Activated CD4-positive, alpha-beta T cell treated with anti-CD3 and anti-CD28 coated beads, Interleukin-2, amount 10 ng/mL, durations not matched to agents 7 days and 5 days (primary cell): ENCODE results near the gene CHAD. TPM values are rescaled to one million over a fixed set of nuclear protein-coding genes. Genes with fewer than 3 reads are reported as not detected.
A peak's percentile ranks its signal among the peaks of the same experiment; 100 is the strongest.

Source experiments
- CTCF ChIA-PET: fragments of 350-600 bp; sonication (Branson Sonifier 250); formaldehyde crosslinking; loops from one replicate; lab custom pipeline; 2021; ENCODE audit warnings: antibody characterized with exemption; lab: Charles Lee
- POLR2A ChIA-PET: fragments of 350-600 bp; sonication (Branson Sonifier 250); formaldehyde crosslinking; loops from one replicate; lab custom pipeline; 2021; ENCODE audit warnings: antibody characterized with exemption; lab: Charles Lee
- DNase-seq: peaks from one replicate; pipeline ENCODE4 v3.0.0-alpha.2; 2020
- H3K27ac Mint-ChIP-seq: one replicate; pipeline ENCODE4 v1.8.0; 2021; ENCODE audit warnings: mild to moderate bottlenecking, moderate library complexity, mixed read lengths
- H3K27me3 Mint-ChIP-seq: one replicate; pipeline ENCODE4 v1.8.0; 2021; ENCODE audit warnings: mixed read lengths
- H3K36me3 Mint-ChIP-seq: one replicate; pipeline ENCODE4 v1.8.0; 2021; ENCODE audit warnings: low read depth, mixed read lengths
- H3K4me1 Mint-ChIP-seq: one replicate; pipeline ENCODE4 v1.8.0; 2021; ENCODE audit warnings: mixed read lengths
- H3K4me3 Mint-ChIP-seq: one replicate; pipeline ENCODE4 v1.8.0; 2021; ENCODE audit warnings: mild to moderate bottlenecking, moderate library complexity, mixed read lengths
- H3K9me3 Mint-ChIP-seq: one replicate; pipeline ENCODE4 v1.8.0; 2021; ENCODE audit warnings: mixed read lengths
- total RNA-seq, 2 experiments: library from RNA; stranded (reverse); gene quantifications; one replicate each; pipeline ENCODE4 v1.2.3, GENCODE V29; 2021

The CHAD gene
- total RNA-seq, 2 experiments from 2014 or later = not detected

DNA sequence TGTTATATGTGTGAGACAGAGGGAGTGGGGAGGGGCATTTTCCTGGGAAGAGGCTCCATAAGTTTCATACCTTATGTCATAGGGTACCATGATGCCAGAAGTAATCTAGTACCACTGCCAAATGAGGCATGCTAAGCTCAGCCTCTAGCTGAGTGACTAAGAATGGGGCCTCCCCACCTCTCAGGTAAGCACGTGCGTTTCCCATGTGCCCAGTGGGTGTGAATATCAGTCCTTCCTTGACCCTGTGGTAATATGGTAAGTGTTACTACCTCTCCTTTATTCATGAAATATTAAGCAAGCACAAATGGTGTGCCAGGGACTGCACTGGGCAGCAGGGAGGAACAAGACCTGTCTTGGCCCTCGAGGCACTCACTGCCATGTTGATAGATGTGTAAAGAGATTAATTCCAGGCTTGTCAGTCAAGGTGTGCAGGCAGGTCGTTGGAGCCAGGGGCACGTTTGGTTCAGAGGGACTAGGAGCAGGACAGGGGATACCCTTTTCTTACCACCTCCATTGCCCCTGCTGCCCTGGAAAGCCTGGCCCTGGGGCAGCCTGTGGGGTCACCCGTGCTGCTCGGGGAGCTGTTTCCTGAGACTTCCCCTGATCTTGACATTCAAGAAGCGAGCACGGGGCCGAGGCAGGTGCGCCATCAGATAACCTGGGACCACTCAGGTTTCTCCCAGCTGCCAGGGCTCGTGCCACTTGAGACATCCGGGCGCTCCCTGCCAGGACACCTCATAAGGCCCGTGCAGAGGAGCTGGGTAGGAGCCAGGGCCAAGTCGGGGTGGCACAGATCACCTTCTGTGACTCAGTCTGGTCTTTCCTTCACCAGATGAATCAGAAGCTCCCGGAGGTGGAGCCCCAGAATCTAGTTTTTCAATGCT, 18.8 kb upstream of the CHAD start:
- ChIA-PET POLR2A (no interaction called here), CTCF (interaction anchor here (0.6 to 1.6 kb wide), 9 partner anchors 8 to 191 kb away, joined by 3 to 9 read pairs (median 3); no protein-coding TSS in a partner anchor)
- H3K4me3 Mint-ChIP-seq = no peak overlapping the region
- no peaks in the 10 kb centered on the region for H3K27me3 Mint-ChIP-seq
- no peak overlapping the region for H3K27ac Mint-ChIP-seq
- H3K36me3 Mint-ChIP-seq = peaks cover 2% of the 10 kb centered on the region
- no peaks in the 10 kb centered on the region for H3K4me1 Mint-ChIP-seq
- no peaks in the 10 kb centered on the region for H3K9me3 Mint-ChIP-seq
- DNase-seq = no peak

DNA sequence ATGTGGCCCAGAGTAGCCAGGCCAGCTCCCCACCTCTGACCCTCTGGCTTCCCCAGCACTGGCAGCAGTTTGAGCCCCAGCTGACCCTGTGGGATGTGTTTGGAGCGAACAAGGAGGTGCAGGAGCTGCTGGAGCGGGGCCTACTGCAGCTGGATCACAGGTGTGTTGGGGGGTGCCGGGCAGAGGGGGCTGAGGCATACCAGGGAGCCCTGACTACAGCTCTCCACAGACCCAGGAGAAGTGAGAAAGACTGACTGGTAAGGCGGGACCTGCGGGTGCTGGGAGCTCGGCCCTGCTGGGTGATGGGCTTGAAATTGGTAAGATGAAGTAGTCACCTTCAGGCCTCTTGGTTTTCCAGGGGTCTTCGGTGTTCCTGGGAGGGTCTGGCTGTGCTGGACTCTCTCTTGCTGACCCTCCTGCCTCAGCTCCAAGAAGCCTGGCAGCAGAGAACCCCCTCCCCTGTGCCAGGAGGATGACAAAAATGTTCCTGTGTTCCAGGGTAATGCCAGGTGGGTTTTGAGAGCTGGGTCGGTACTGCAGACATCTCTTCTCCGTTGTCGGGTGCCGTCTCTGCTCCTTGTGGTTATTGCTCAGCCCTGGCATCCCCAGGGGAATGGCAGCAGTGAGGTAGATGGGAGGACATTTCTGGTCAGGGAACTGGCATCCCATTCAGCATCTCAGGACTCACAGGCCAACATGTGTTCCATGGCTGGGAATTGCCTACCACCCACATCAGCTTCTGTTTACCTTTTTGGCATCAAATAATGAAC, 15.9 kb upstream of the CHAD start:
- peaks cover 12% of the 10 kb centered on the region for H3K4me1 Mint-ChIP-seq
- no peaks in the 10 kb centered on the region for H3K27me3 Mint-ChIP-seq
- ChIA-PET POLR2A (no interaction called here), CTCF (interaction anchor here (0.9 to 1.6 kb wide), 5 partner anchors 14 to 213 kb away, joined by 3 to 5 read pairs (median 3); no protein-coding TSS in a partner anchor)
- no peak overlapping the region for H3K27ac Mint-ChIP-seq
- peaks cover 2% of the 10 kb centered on the region for H3K36me3 Mint-ChIP-seq
- no peaks in the 10 kb centered on the region for H3K9me3 Mint-ChIP-seq
- DNase-seq = no peak
- no peak overlapping the region for H3K4me3 Mint-ChIP-seq

DNA sequence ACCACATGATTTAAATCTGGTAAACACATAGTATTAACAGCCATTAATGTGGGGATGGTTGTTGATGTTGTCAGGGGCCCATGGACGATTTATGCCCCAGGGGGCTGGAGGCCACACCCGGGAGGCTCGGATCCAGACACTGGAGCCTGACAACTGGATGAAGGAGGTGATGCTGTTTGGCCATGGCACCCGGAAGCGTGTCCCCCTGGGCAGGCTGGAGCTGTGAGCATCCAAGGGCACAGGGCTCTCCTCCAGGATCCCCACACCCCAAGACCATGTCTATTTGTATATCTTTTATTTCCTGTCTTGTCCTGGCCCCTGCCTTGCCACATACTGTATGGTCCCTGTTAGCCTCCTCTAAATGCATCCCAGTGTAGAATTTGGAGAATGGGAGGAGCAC, 14.6 kb upstream of the CHAD start:
- POLR2A ChIA-PET = no interaction called here
- H3K4me1 Mint-ChIP-seq = peaks cover 17% of the 10 kb centered on the region
- CTCF ChIA-PET = interaction anchor here (0.6 to 1.6 kb wide), 9 partner anchors 10 to 186 kb away, joined by 3 to 5 read pairs (median 3); no protein-coding TSS in a partner anchor
- no peak for DNase-seq
- no peaks in the 10 kb centered on the region for H3K9me3 Mint-ChIP-seq
- H3K27me3 Mint-ChIP-seq = no peaks in the 10 kb centered on the region
- H3K36me3 Mint-ChIP-seq = peaks cover 2% of the 10 kb centered on the region
- H3K27ac Mint-ChIP-seq = no peak overlapping the region
- H3K4me3 Mint-ChIP-seq = no peak overlapping the region

DNA sequence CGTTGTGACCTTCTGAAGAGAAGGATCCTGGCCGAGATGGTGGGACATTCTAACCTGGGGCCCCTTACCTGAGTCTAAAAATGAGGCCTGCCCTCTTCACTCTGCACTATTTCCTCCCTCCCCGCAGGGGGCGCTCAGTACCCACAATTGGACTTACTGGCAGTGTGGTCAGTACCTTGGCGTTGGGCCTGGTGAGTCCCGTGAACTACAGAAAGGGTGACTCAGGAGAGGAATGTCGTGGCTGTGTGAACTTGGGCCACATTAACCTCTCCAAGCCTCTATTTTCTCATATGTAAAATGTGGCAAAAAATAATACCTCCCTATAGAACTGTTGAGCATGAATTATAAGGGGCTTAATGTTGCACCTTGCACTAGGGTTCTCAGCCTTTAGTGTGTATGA, 13.8 kb upstream of the CHAD start:
- Mint-ChIP-seq H3K27ac (no peak overlapping the region), H3K36me3 (peaks cover 2% of the 10 kb centered on the region), H3K4me3 (no peak overlapping the region), H3K9me3 (no peaks in the 10 kb centered on the region), H3K4me1 (peaks cover 22% of the 10 kb centered on the region), H3K27me3 (no peaks in the 10 kb centered on the region)
- CTCF ChIA-PET = interaction anchor here (0.7 to 1.7 kb wide), 8 partner anchors 19 to 187 kb away, joined by 3 to 4 read pairs (median 3); no protein-coding TSS in a partner anchor
- POLR2A ChIA-PET = no interaction called here
- peak; percentile 79 for DNase-seq

DNA sequence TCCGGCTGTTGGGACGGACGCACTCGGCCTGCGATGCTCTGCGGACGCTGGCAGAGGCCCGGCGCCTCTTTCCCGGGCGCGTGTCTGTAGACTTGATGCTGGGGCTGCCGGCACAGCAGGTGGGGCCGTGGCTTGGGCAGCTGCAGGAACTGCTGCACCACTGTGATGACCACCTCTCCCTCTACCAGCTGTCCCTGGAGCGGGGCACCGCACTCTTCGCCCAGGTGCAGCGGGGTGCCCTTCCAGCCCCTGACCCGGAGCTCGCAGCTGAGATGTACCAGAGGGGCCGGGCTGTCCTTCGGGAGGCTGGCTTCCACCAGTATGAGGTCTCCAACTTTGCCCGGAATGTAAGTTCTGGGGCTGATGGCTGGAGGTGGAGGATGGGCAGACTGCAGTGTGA, 13.4 kb upstream of the CHAD start:
- peaks cover 2% of the 10 kb centered on the region for H3K36me3 Mint-ChIP-seq
- H3K4me1 Mint-ChIP-seq = peaks cover 22% of the 10 kb centered on the region
- H3K9me3 Mint-ChIP-seq = no peaks in the 10 kb centered on the region
- no peak overlapping the region for H3K27ac Mint-ChIP-seq
- ChIA-PET POLR2A (no interaction called here), CTCF (interaction anchor here (0.9 to 1.7 kb wide), 5 partner anchors 20 to 215 kb away, joined by 3 to 4 read pairs (median 3); no protein-coding TSS in a partner anchor)
- H3K27me3 Mint-ChIP-seq = no peaks in the 10 kb centered on the region
- no peak for DNase-seq
- no peak overlapping the region for H3K4me3 Mint-ChIP-seq

DNA sequence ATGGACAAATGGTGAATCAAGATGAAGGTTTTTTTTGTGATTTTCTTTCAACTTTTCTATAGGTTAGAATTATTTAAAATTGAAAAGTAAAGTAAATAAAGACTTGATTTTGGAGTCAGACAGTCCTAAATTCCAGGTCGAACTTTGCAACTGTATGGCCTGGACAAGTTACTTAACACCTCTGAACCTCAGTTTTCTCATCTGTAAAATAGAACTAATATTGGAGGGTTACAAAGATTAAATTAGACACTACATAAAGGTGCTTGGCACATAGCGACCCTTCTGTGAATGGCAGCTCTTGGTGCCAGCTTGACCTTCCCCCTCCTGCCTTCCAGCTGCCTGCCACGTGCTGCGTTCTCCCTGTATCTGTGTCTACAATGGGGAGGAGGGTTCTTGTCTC, 13.0 kb upstream of the CHAD start:
- CTCF ChIA-PET = interaction anchor here (0.9 to 1.7 kb wide), 5 partner anchors 20 to 216 kb away, joined by 3 to 4 read pairs (median 3); no protein-coding TSS in a partner anchor
- no peaks in the 10 kb centered on the region for H3K9me3 Mint-ChIP-seq
- H3K36me3 Mint-ChIP-seq = peaks cover 2% of the 10 kb centered on the region
- H3K27me3 Mint-ChIP-seq = no peaks in the 10 kb centered on the region
- H3K4me1 Mint-ChIP-seq = peaks cover 22% of the 10 kb centered on the region
- no peak overlapping the region for H3K27ac Mint-ChIP-seq
- POLR2A ChIA-PET = no interaction called here
- no peak for DNase-seq
- H3K4me3 Mint-ChIP-seq = no peak overlapping the region

DNA sequence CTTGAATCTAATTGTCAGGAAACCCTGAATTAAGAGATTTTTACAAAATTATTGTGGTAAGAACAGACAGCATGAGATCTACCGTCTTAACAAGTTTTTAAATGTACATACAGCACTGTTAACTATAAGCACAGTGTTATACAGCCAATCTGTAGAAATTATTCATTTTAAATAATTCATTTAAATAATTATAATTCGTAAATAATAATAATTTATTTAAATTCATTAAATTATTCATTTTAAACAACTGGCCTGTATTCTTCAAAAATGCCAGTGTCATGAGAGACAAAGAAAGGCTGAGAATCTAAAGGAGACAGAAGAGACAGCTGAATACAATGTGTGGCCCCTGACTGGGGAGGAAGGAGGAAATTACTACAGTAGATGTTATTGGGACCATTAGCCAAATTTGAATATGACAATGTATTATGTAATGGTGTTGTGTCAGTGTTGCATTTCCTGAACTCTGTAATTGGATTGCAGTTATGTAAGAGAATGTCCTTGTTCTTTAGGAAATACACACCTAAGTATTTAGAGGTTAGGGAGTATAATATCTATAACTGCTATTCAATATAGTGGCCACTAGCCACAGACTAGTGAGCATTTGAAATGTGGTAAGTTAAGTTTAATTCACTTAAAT, 12.3 kb upstream of the CHAD start:
- Mint-ChIP-seq H3K4me1 (peaks cover 22% of the 10 kb centered on the region), H3K4me3 (no peak overlapping the region)

DNA sequence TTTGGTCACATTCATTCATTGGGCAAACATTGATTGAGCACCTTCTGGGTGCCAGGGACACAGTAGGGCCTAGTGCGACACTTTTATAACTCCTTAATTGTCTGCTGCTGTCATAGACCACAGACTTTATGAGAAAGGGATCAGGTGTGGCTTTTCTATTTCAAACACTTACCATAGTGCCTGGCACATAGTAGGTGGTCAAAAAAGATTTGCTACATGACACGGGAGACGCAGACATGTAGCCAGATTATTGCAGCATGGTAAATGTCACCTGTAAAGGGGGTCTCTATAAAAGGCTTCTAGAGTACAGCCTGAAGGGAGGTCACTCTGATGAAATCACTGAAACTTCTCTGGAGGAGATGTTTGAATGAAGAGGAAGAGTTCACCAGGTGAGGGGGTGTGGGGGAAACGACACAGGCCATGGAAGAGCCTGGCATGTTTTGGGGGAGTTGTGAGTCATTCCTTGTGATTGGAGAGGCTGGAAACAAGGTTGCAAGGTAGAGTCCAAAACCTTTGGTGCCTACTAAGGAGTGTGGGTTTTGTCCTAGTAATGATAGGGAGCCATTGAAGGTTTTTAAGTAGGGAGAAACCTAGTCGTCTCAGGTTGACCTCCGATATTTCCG, 11.6 kb upstream of the CHAD start:
- ChIA-PET POLR2A (no interaction called here), CTCF (interaction anchor here (1.0 to 1.6 kb wide), 9 partner anchors 9 to 216 kb away, joined by 3 to 6 read pairs (median 5); partner anchors contain the start of gene CACNA1G)
- Mint-ChIP-seq H3K4me1 (peaks cover 22% of the 10 kb centered on the region), H3K27ac (no peak overlapping the region), H3K36me3 (peaks cover 2% of the 10 kb centered on the region), H3K4me3 (peak overlapping the region; percentile 81), H3K9me3 (no peaks in the 10 kb centered on the region), H3K27me3 (no peaks in the 10 kb centered on the region)
- no peak for DNase-seq

More for the DNA sequence above, 12.3 kb upstream of the CHAD start:
- POLR2A ChIA-PET = no interaction called here
- H3K9me3 Mint-ChIP-seq = no peaks in the 10 kb centered on the region
- H3K36me3 Mint-ChIP-seq = peaks cover 2% of the 10 kb centered on the region
- no peak overlapping the region for H3K27ac Mint-ChIP-seq
- no peaks in the 10 kb centered on the region for H3K27me3 Mint-ChIP-seq
- CTCF ChIA-PET = interaction anchor here (1.1 to 1.7 kb wide), 2 partner anchors 23 to 24 kb away, joined by 3 to 4 read pairs; no protein-coding TSS in a partner anchor
- DNase-seq = no peak

DNA sequence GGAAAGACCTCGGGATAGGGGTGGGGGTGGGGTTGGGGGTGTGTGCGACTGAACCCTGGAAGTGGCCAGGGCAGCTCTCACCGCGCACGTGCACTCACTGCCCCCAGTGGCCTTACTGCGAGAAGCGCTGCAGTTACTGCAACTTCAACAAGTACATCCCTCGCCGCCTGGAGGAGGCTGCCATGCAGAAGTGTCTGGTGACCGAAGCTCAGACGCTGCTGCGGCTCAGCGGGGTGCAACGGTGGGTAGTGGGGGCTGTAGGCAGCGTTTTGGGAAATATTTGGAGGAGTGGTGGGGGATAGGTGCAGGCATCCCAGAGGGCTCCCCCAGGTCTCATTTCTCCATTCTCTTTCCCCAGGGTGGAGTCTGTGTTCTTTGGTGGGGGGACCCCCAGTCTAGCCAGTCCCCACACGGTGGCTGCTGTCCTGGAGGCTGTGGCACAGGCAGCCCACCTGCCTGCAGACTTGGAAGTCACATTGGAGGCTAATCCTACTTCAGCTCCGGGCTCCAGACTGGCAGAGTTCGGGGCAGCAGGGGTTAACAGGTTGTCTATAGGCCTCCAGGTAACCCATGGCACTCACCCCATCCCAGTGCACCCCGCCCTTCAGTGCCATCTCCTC, 11.0 kb upstream of the CHAD start:
- CTCF ChIA-PET = interaction anchor here (0.7 to 1.6 kb wide), 16 partner anchors 8 to 217 kb away, joined by 3 to 7 read pairs (median 4); partner anchors contain the start of gene CACNA1G
- Mint-ChIP-seq H3K4me1 (peaks cover 22% of the 10 kb centered on the region), H3K9me3 (no peaks in the 10 kb centered on the region), H3K27ac (peak overlapping the region; percentile 78), H3K27me3 (no peaks in the 10 kb centered on the region), H3K4me3 (peak overlapping the region; percentile 81), H3K36me3 (peaks cover 2% of the 10 kb centered on the region)
- DNase-seq = peak; percentile 73
- POLR2A ChIA-PET = no interaction called here

DNA sequence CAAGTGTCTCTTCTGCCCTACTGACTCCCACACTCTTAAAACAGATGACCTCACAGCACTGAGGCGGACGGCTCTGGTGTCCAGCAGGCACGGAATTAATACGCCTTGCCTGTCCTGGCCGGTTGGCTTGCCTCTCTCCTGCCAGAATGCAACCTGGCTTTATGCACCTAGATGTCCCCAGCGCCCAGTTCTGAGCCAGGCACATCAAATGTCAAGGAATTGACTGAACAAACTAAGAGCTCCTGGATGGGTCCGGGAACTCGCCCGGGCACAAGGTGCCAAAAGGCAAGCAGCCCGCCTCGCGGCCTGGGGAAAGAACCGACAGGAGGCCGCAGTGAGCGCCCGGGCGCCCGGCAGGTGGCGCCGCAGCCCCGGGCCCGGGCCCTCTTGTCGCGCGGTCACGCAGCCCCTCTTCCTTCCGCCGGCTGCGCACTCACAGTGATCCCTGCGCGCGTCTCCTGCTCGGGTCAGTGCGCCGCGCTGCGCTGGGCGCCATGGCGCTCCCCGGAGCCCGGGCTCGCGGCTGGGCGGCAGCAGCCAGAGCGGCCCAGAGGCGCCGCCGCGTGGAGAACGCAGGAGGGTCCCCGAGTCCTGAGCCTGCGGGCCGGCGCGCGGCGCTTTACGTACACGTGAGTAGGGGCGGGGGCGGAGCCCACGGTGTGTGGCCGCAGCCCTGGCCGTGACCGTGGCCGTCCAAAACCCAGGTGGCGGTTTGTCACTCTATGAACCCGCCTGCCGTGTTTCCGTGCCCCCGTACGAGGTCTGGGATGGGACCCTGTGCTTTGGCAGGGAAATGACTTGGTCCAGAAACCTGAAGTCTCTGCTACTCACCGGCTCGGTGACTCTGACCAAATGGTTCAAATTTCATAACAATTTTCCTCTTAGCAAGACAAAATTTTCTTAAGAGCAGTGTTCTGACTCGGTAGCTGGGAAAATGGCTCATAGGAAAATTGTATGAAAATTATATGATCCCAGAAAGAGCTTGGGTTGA, 10.0 kb upstream of the CHAD start, which contains the start of gene RSAD1:
Gene RSAD1, plus strand, starts transcription at position 470 of the 991 bp plus-strand sequence. Its CDS starts 25 bp downstream, at position 495.
- Mint-ChIP-seq H3K36me3 (no peaks in the 10 kb centered on the region), H3K4me3 (peak within 1 kb of the TSS; percentile 81), H3K27me3 (no peaks in the 10 kb centered on the region), H3K9me3 (no peaks in the 10 kb centered on the region), H3K4me1 (peaks cover 22% of the 10 kb centered on the region), H3K27ac (peak within 1 kb of the TSS; percentile 88)
- DNase-seq = peak; percentile 87
- POLR2A ChIA-PET = no interaction called here
- CTCF ChIA-PET = interaction anchor here (0.6 to 1.6 kb wide), 19 partner anchors 9 to 218 kb away, joined by 3 to 7 read pairs (median 4); partner anchors contain the start of gene CACNA1G
